ENCODE measurements around the gene PPP2R2B.

DNA sequence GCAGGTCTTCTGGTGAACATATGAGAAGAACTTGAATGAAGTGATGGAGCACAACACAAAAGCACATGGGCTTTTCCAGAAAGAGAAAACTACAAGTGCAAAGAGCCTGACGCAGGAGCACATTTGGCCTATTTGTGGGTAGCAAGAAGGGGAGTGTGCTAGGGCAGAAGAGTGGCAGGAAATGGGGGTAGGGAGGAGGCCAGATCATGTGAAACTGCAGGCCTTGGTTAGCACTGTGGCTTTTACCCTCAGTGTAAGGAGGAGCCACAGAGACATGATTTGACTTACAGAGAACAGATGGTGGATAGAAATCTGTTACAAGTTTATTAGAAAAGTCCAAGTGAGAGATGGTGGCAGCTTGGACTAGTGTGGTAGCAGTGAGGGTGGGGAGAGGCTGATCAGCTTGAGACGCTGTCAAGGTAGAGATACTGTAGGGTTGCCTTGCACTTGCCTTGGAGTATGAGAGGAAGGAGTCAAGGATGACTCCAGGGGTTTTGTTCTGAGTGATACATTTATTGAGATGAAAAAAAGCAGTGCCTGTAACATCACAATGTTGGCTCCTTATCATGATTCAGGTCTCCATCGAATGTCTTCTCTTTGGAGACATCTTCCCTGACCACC, 126.7 kb downstream of the PPP2R2B start:
- TF ChIP-seq, protein P1, sequence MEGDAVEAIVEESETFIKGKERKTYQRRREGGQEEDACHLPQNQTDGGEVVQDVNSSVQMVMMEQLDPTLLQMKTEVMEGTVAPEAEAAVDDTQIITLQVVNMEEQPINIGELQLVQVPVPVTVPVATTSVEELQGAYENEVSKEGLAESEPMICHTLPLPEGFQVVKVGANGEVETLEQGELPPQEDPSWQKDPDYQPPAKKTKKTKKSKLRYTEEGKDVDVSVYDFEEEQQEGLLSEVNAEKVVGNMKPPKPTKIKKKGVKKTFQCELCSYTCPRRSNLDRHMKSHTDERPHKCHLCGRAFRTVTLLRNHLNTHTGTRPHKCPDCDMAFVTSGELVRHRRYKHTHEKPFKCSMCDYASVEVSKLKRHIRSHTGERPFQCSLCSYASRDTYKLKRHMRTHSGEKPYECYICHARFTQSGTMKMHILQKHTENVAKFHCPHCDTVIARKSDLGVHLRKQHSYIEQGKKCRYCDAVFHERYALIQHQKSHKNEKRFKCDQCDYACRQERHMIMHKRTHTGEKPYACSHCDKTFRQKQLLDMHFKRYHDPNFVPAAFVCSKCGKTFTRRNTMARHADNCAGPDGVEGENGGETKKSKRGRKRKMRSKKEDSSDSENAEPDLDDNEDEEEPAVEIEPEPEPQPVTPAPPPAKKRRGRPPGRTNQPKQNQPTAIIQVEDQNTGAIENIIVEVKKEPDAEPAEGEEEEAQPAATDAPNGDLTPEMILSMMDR (IDR thresholded peaks at IDR 0.05): no peak
- TF ChIP-seq POLR2A (IDR thresholded peaks at IDR 0.05; ENCODE audit: low read depth): no peak

Measured in esophagus muscularis mucosa (tissue), 3 donors.